ENCODE measurements around the gene RBM47. TPM values are rescaled to one million over a fixed set of nuclear protein-coding genes. Genes with fewer than 3 reads are reported as not detected.

RBM47 gene
- total and polyA plus RNA-seq, 2 experiments from 2014 or later: 35.6 to 139 TPM

GRCh38 chr4:40584517-40585141 is 45.0 kb downstream of the RBM47 start (continued):
- TF ChIP-seq REST (IDR thresholded peaks at IDR 0.05; ENCODE audit: unreplicated experiment): no peak
- TF ChIP-seq ZNF114 (CRISPR knock-in tag; IDR thresholded peaks at IDR 0.05): no peak
- no peak for TF ChIP-seq CREB1 (CRISPR knock-in tag; IDR thresholded peaks at IDR 0.05; ENCODE audit: low read depth)
- no peak for TF ChIP-seq POLR2AphosphoS5 (IDR thresholded peaks at IDR 0.05; ENCODE audit: low read depth)
- no peak for TF ChIP-seq EZH2phosphoT487 (IDR thresholded peaks at IDR 0.05; ENCODE audit: unreplicated experiment)

GRCh38 chr4:40583850-40584439 is 45.7 kb downstream of the RBM47 start:
- H3K27ac ChIP-seq (ENCODE audit: low read depth): no peak overlapping the region
- Mint-ChIP-seq H3K27me3 (ENCODE audit: insufficient read depth, low read depth, poor library complexity) (peaks cover 7% of the 10 kb centered on the region), H3K9me3 (no peaks in the 10 kb centered on the region; the same call in 2 of the 3 replicates), H3K27ac (no peak overlapping the region), H3K36me3 (ENCODE audit: low read depth) (peaks cover 28% of the 10 kb centered on the region), H3K4me3 (no peak overlapping the region), H3K4me1 (peaks cover 60% of the 10 kb centered on the region)
- H2AFZ ChIP-seq: no peak overlapping the region
- DNase-seq (ENCODE audit: low spot score) (no peak), ATAC-seq (no peak)
- H3K4me2 ChIP-seq: no peak overlapping the region
- H3K79me2 ChIP-seq (replicated peaks; ENCODE audit: insufficient read depth): peaks cover 99% of the 10 kb centered on the region
- H3K27me3 ChIP-seq (ENCODE audit: insufficient read depth): no peaks in the 10 kb centered on the region
- no peaks in the 10 kb centered on the region; the same call in 1 of the 2 replicates for H3F3A ChIP-seq (replicated peaks; ENCODE audit: low read depth)
- no peak overlapping the region for H3K4me3 ChIP-seq
- H3K4me1 ChIP-seq (ENCODE audit: insufficient read depth): peaks cover 40% of the 10 kb centered on the region
- no peaks in the 10 kb centered on the region for H3K9me2 ChIP-seq (ENCODE audit: insufficient read depth)
- peaks cover 18% of the 10 kb centered on the region for H4K20me1 ChIP-seq (replicated peaks; ENCODE audit: insufficient read depth)
- no peaks in the 10 kb centered on the region for H3K36me3 ChIP-seq (ENCODE audit: insufficient read depth)
- no peak for TF ChIP-seq REST (IDR thresholded peaks at IDR 0.05; ENCODE audit: unreplicated experiment)
- no peak for TF ChIP-seq STAT1 (IDR thresholded peaks at IDR 0.05; ENCODE audit: unreplicated experiment)
- TF ChIP-seq ZNF462 (CRISPR knock-in tag; IDR thresholded peaks at IDR 0.05): no peak
- TF ChIP-seq ZNF331 (CRISPR knock-in tag; IDR thresholded peaks at IDR 0.05; ENCODE audit: low read depth): no peak

Data from GM23338 (cell line).